Measurements from ENCODE around the gene GCN1.

GCN1 gene

GRCh38 chr12:120172053-120172452, 22.5 kb downstream of the GCN1 start:
- FAIRE-seq: no peak

GRCh38 chr12:120170631-120171030, 23.9 kb downstream of the GCN1 start:
- no peak for FAIRE-seq

- no peak for FAIRE-seq
Measured at GRCh38 chr12:120169946-120170345, 24.6 kb downstream of the GCN1 start.

GRCh38 chr12:120168337-120168736, 26.2 kb downstream of the GCN1 start:
- no peak for FAIRE-seq

DNA sequence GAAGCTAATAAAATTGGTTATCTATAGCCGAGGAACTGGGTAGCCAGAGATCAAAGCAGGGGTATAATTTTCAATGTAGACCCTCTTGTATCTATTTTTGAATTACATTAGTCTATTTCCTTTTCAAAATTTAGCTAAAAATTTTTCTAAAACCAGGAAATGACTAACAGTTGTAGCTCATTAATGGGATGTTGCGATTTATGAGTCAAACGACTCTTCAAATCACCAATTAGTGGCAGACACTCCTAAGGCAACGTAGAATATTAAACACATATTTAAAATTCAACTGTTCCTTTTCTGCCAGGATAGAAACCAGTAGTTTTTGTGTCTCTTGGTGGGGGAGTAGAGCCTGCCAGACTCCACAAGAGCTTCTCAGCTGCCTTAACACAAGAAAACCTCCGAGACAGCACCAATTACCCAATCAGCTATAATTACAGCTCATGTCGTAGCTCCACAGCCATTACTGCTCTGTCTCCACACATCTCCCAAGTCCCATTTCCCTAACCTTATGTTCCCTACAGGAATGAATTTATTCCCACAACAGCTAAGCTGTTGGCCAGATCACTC, 26.9 kb downstream of the GCN1 start:
- no peak for FAIRE-seq

DNA sequence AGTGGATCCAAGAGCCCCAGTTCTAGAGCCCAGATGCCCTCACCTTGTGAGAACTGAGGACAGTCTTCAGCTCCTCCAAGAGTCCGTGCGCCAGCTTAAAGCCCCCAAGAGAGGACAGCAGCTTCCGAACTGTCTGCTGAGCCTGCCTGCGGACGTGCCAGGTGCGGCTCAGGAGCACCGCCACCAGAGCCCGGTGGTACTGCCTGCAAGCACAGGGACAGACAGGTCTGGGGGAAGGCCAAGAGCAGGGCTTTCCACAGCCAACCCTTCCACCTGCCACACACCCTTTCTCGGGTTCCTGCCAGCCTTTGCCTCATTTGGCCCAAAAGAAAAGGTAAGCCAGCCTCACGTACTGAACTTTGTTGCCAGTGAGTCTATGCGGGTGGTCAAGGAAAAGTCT, 30.2 kb downstream of the GCN1 start:
- no peak for FAIRE-seq

DNA sequence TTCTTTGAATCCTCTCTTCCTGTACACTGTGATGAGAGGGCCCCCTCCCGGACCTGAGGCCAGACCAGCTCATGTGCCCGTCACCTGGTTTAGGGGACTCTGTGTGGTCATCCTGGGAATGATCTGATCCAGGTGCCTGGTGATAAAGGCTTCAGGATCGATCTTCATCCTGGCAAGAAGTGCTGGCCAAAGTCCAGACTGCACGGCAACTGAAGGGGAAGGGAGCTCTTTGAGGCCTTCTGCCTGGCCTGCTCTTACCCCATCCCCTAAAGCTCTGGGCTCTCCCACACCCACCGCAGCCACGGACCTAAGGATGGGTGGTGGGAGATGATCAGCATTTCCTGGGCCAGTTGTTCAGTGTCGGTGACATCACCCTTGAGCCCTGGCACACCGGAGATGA, 31.8 kb downstream of the GCN1 start:
- FAIRE-seq: no peak

DNA sequence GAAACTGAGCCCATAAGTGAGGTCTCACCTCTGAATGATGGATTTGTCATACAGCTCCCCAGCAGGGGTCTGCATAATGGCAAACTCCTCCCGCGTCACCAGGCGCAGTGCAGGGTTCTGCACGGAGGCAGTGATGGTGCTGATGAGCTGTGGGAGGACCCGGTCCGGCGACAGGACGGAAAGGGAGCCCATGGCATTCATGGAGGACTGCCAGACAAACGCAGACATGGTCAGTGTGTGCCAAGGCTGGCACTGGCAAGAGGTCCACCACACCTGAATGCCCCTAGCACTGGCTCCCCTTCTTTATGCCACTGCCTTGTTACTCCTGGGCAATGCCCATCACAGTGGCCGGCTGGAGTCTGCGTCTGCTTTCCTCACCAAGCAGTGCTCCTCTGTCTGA, 32.7 kb downstream of the GCN1 start:
- FAIRE-seq: no peak

- FAIRE-seq: no peak
Measured at GRCh38 chr12:120159509-120160237, 34.8 kb downstream of the GCN1 start.

- FAIRE-seq: no peak
Measured at GRCh38 chr12:120158351-120158750, 36.2 kb downstream of the GCN1 start.

- no peak for FAIRE-seq
Measured at GRCh38 chr12:120157678-120158077, 36.8 kb downstream of the GCN1 start.

GRCh38 chr12:120156315-120157259, 37.9 kb downstream of the GCN1 start:
- FAIRE-seq: no peak

DNA sequence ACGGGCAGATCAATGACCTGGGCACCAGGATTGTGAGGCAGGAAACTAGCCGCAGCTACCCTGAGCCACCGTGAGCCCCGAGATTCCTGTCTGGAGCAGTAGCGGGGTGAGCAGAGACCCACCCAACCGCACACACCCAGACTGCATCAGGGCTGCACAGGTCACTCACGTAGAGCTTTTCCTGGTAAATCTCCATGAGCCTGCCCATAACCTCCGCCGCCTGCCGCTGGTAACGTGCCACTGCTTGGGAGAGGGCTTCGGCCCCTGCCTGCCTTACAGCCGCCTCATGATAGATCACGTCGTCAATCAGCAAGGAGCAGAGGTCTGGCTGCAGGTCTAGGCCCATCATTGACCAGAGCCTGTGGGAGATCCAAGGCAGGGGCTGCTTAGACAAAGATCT, 39.4 kb downstream of the GCN1 start:
- no peak for FAIRE-seq

DNA sequence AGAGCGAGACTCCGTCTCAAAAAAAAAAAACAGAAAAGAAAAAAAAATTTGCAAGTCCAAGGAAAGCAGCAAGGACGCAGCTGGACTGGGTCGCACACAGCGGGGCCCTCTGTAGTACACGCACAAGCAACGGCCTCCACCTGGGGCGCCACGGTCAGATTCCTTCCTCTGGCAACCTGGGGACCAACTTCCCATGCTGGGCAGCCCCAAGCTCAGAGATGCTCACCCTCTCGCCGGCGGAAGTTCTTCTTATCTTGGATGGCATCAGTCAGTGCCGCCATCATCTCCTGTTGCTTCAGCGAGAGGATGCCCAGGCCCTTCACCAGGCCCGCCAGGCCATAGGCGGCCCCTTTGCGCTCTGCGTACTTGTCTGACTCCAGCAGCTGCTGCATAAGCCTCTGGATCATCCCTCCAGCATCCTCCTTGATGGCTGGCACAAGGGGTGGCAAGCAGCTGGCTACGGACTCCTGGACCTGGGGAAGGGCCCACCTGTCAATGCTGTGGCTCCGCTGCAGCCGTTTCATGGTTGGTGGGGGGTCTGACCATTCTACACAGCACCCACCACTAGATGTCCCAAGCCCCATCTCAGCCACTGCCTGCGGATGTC, 43.5 kb downstream of the GCN1 start:
- no peak for FAIRE-seq

- no peak for FAIRE-seq
Measured at GRCh38 chr12:120148011-120148410, 46.5 kb downstream of the GCN1 start.

- no peak for FAIRE-seq
Measured at GRCh38 chr12:120145164-120145563, 49.4 kb downstream of the GCN1 start.

- FAIRE-seq: no peak
Measured at GRCh38 chr12:120144215-120144614, 50.3 kb downstream of the GCN1 start.

GRCh38 chr12:120142231-120142877, 52.2 kb downstream of the GCN1 start:
- FAIRE-seq: no peak

DNA sequence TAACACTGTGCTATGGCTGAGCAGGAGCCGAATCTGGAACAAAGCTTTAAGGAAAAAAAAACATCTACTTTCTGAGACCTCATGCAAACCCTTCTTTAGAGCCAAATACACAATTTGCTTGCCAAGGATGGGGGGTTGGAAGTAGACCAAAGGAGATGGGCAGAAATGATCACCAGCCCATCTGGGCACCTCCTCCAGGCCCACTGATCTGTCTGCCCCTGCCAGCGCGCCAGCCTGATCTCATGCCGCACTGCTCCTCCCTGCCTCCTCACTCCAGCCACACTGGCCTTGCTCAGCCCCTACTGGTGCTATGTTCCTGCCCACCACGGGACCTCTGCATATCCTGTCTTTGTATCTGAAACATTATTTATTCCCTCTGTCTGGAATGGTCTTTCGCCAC, 53.2 kb downstream of the GCN1 start:
- FAIRE-seq: no peak

- FAIRE-seq: no peak
Measured at GRCh38 chr12:120140603-120141002, 53.9 kb downstream of the GCN1 start.

- FAIRE-seq: no peak
Measured at GRCh38 chr12:120139958-120140357, 54.6 kb downstream of the GCN1 start.

DNA sequence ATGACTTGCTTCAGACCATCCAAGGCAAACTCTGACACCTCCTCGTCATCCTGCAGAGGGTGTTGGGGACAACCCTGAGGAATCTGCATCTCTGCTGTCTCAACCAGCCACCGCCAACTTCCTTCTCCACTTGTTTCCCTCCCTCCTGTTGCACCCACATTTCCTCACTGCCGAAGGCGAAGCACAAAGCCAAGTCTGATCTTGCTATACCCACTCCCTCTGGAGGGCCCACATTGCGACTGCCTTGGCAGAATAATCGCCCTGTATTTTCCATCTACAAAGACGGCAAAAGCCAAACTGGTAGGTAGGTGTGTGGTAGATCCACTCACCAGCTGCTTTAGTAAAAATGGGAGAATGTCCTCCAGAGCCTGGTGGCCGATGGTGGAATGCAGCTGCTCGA, 56.1 kb downstream of the GCN1 start:
- FAIRE-seq: no peak

GRCh38 chr12:120137833-120138232, 56.7 kb downstream of the GCN1 start:
- FAIRE-seq: no peak
